Stimulated activated memory B cell treated with anti-CD40 and anti-IgM and Interleukin-4, amounts not matched to agents 10 μg/mL and 1 μg/mL and 100 μg/mL, for 72 hours (primary cell): ENCODE results near the gene ERVK3-1.

Experiments used
- ATAC-seq: fragments of 150-1000 bp; cut with Tn5 transposase; 2 replicates; pipeline ENCODE4 v1.10.0; 2021
- H3K27ac Mint-ChIP-seq: one replicate; pipeline ENCODE4 v1.8.0; 2022; ENCODE audit warnings: mild to moderate bottlenecking, mixed read lengths
- H3K27me3 Mint-ChIP-seq: one replicate; pipeline ENCODE4 v1.8.0; 2022; ENCODE audit warnings: mixed read lengths
- H3K36me3 Mint-ChIP-seq: one replicate; pipeline ENCODE4 v1.8.0; 2022; ENCODE audit warnings: mixed read lengths
- H3K4me1 Mint-ChIP-seq: one replicate; pipeline ENCODE4 v1.8.0; 2022; ENCODE audit warnings: mixed read lengths
- H3K4me3 Mint-ChIP-seq: one replicate; pipeline ENCODE4 v1.8.0; 2022; ENCODE audit warnings: mild to moderate bottlenecking, moderate library complexity, mixed read lengths
- H3K9me3 Mint-ChIP-seq: one replicate; pipeline ENCODE4 v1.8.0; 2022; ENCODE audit warnings: mixed read lengths

ERVK3-1 gene

DNA sequence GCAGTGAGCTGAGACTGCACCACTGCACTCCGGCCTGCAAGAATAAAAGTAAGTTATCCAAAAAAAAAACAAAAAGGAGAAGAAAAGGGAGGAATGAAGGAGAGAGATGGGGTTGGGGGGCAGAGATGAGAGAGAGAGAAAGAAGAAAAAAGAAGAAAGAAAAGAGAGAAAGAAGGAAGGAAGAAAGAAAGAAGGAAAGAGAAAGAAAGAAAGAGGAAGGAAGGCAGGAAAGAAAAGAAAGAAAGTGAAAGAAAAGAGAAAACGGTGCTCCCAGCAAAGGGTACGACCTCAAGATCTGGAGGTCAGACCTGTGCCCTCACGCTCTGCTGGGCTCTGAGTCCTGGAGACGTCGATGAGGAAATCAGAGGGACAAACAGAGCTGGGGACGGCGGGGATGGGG is 44.4 kb downstream of the ERVK3-1 start:
- no peaks in the 10 kb centered on the region for H3K27me3 Mint-ChIP-seq
- H3K36me3 Mint-ChIP-seq = peaks cover 43% of the 10 kb centered on the region
- ATAC-seq = no peak
- H3K4me3 Mint-ChIP-seq = peak overlapping the region; percentile 69
- H3K9me3 Mint-ChIP-seq = peaks cover 4% of the 10 kb centered on the region
- H3K4me1 Mint-ChIP-seq = peaks cover 61% of the 10 kb centered on the region
- H3K27ac Mint-ChIP-seq = peak overlapping the region; percentile 55

DNA sequence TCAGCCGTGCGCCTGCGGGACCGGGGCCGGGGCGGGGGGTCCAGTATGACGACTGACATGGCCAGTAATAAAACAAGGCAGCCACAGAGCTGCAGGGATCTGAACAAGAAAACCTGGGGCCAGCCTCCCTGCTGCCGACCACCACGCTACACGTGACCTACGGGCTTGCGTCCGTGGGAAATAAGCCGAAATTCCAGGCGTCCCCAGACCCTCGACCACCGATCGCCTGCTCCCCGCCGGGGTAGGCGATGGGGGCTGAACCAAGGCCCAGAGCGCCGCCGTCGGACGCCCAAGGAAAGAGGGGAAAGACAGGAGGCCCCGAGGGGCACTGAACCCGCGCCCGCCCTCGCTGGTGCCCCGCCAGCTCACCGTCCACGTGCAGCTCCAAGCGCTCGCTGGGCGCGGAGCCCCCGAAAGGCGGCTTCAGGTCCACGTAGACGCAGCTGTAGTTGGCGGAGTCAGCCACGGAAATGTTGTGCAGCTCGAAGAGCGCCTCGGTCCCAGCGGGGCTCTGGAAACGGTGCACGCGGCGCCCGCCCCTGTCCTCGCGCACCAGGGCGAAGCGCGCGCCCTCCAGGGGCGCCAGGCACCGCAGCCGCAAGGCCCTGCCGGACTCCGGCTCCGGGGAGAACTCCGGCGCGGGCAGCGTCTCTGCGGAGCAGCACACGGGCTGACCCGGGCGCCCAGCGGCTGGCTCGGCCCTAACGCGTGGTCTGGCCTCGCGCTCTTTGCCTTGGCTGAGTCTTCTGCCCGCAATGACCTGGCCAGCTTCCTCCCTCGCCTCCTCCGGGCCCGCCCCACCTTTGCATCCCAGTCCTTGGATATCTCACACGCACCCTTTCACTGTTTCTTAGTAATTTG is 45.1 kb downstream of the ERVK3-1 start:
- no peak for ATAC-seq
- peak overlapping the region; percentile 55 for H3K27ac Mint-ChIP-seq
- peaks cover 38% of the 10 kb centered on the region for H3K36me3 Mint-ChIP-seq
- H3K27me3 Mint-ChIP-seq = no peaks in the 10 kb centered on the region
- peaks cover 54% of the 10 kb centered on the region for H3K4me1 Mint-ChIP-seq
- H3K9me3 Mint-ChIP-seq = peaks cover 4% of the 10 kb centered on the region
- H3K4me3 Mint-ChIP-seq = peak overlapping the region; percentile 69

DNA sequence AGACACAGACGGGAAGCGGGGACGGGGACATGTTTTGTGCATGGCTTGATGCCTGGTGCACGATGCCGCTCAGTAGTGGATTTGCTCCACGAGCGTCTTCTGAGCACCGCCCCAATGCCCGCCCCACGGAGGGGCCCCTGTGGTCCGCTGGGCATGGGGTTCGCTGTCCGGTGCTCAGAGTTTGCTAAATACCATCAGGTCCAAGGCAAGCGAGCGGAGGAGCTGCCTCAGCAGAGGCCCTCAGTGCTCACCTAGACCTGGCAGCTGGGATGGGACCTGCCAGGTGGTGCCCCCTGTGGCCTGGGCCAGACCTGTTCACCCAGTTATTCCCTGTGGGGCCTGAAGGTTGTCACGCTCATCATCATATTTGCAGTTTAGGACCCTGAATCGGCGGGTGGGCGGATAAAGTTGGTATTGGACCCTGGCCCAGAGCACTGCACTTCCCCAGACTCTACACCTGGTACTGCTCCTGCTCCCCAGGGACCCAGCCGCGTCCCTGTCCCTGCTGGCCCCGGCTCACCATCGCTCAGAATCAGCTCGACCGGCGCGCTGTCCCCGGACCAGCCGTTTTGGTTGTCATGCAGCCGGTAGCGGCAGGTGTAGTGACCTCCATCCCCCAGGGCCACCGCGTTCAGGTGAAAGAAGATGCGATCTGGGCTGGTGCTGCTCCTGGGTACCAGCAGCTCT is 45.8 kb downstream of the ERVK3-1 start:
- H3K36me3 Mint-ChIP-seq = peaks cover 30% of the 10 kb centered on the region
- no peaks in the 10 kb centered on the region for H3K27me3 Mint-ChIP-seq
- no peak for ATAC-seq
- H3K4me1 Mint-ChIP-seq = peaks cover 49% of the 10 kb centered on the region
- no peak overlapping the region for H3K27ac Mint-ChIP-seq
- peaks cover 4% of the 10 kb centered on the region for H3K9me3 Mint-ChIP-seq
- H3K4me3 Mint-ChIP-seq = peak overlapping the region; percentile 24

DNA sequence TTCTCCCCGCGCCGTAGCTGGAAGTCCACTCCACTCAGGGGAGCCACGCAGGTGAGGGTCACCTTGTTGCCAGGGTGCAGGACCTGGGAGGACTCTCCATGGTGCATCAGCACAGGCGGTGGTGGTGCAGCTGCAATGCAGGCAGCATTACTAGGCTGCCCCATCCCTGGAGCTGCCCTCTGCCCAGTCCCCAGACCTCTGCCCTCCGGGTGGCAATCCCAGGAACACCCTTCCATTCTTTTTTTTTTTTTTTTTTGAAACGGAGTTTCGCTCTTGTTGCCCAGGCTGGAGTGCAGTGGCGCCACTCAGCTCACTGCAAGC is 46.3 kb downstream of the ERVK3-1 start:
- ATAC-seq = no peak
- Mint-ChIP-seq H3K36me3 (peaks cover 30% of the 10 kb centered on the region), H3K9me3 (peaks cover 4% of the 10 kb centered on the region), H3K27me3 (no peaks in the 10 kb centered on the region), H3K4me3 (no peak overlapping the region), H3K27ac (no peak overlapping the region), H3K4me1 (peaks cover 49% of the 10 kb centered on the region)

DNA sequence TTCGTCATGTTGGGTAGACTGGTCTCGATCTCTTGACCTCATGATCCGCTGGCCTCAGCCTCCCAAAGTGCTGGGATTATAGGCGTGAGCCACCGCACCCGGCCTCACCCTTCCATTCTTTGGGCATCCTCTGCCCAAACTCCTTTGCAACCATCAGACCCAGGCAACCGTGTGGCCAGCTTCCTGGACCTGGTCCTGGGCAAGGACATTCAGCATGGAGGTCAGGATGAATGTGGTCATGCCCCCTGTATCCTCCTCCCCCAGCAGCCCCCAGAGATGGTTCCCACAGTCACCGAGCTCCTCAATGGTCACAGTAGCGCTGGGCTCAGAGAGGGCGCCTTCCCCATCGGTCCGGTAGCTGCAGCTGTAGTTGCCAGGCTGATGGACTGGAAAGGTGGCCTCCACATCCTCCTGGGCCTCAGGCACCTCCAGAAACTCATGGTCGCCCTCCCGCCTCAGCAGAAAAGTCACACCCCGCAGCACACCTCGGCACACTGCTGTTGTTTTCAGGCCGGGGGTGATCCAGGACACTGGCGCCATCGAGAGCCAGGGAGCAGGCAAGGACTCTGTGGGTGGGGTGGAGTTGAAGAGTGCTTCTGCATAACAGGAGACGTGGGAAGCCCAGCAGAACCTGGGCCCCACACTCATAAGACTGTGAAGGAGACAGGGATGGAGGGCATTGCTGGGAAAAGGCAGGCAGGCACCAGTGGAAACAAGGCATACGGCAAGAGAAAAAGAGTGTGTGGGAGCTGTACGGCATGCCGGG is 47.0 kb downstream of the ERVK3-1 start:
- ATAC-seq = no peak
- Mint-ChIP-seq H3K36me3 (peaks cover 30% of the 10 kb centered on the region), H3K27ac (no peak overlapping the region), H3K4me3 (no peak overlapping the region), H3K4me1 (peaks cover 48% of the 10 kb centered on the region), H3K9me3 (peaks cover 4% of the 10 kb centered on the region), H3K27me3 (no peaks in the 10 kb centered on the region)

DNA sequence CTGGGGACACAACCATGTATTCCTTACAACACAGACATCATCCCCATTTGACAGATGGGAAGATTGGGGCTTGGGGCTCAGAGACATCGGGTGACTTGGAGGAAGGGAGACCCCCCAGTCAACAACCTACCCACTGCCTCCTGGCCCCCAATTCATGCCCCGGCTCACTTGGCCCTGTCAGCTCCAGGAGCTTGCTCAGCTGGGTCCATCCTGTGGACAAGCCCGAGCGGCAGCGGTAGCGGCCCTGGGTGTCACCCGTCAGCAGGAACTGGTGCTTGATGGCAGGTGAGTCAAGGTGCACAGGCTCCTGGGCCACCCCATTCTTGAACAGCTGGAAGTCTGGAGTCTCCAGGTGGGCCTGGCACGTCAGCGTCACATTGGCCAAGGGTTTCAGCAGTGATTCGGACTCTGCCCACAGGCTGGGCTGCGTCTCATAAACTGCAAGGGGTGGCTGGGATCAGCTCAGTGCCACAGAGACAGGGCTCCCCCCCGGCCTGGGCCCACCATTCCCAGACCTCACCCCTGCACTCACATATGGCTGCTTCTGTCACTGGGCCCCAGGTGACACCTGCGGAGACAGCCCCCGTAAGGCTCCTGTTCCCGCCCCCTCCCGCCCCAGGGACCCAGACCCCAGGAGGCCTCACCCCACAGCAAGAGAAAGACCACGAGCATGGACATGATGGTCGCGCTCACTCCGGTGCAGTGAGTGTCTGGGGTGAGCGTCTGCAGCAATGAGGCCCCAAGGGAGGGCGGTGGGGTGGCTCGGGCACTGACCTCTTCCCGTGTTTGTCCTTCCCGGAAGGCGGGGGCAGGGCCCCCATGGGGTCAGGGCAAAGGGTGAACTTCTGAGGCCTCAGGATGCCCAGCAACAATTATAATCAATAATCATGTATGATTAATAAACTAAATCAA is 47.8 kb downstream of the ERVK3-1 start, which contains the start of gene A1BG:
TSS of gene A1BG (minus strand) at position 733 of the 912 bp plus-strand sequence. CDS start at position 678, 55 bp downstream.
- Mint-ChIP-seq H3K36me3 (peaks cover 30% of the 10 kb centered on the region), H3K9me3 (peaks cover 4% of the 10 kb centered on the region), H3K4me3 (no peak within 1 kb of the TSS), H3K4me1 (peaks cover 51% of the 10 kb centered on the region), H3K27ac (no peak within 1 kb of the TSS), H3K27me3 (no peaks in the 10 kb centered on the region)
- ATAC-seq = no peak

DNA sequence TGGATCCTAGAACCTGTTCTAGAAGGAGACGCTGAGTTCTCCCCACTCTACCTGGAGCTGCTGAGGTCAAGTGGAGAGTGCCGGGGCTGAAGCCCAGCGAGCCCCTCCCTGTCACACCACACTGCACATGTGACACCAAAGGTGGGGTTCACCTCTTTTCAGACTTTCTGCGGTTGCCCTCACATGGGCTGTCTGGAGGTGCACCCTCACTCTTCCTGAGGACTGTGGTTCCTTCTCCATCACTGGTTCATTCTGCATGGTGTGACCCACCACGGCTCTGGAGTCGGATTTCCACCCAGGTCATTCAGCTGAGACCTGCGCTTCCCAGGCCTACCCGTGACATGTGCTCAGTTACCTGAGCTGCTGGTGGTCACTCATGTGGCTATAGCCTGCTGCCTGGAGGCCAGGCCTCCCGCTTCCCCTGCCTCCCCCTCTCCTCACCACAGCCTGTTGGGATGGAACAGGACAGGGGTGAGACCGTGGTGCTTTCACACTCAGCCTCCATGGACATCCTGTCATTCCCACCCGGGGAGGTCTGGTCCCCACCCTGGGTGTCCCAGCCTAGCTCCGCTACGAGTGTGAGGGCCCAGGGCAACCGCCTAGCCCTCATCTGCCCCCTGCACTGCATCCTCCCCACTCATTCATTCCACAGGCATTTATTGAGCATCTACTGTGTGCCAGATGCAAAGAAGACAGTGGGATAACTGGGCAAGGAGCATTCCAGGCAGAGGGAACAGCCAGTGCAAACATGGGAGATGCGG is 48.7 kb downstream of the ERVK3-1 start:
- H3K9me3 Mint-ChIP-seq = peaks cover 4% of the 10 kb centered on the region
- peaks cover 30% of the 10 kb centered on the region for H3K36me3 Mint-ChIP-seq
- H3K4me1 Mint-ChIP-seq = peaks cover 42% of the 10 kb centered on the region
- H3K27ac Mint-ChIP-seq = no peak overlapping the region
- ATAC-seq = no peak
- H3K4me3 Mint-ChIP-seq = no peak overlapping the region
- no peaks in the 10 kb centered on the region for H3K27me3 Mint-ChIP-seq

DNA sequence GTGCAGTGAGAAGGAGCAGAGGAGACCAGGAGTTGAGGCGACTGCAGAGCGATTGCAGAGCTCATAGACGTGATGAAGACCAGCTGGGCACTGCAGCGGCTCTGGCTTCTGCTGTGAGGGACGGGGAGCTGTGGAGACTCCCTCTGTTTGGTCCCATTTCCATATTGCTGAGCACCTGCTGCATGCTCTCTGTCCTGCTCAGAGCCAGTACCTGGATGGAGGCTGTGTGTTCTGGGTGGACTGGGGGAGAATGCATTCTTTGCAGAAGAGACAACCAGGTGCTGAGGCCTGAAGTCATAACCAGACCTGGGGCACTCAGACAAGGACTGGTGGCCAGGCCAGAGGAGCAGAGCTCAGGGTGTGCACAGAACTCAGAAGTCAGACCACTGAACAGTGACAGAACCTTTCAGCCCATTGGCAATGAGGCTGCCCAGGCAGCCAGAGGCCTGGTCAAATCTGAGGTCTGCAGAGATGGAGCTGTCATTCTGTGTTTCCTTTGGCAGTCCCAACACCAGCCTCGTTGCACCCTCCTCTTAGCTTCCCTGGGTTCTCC is 49.4 kb downstream of the ERVK3-1 start:
- Mint-ChIP-seq H3K9me3 (peaks cover 2% of the 10 kb centered on the region), H3K4me1 (peaks cover 36% of the 10 kb centered on the region), H3K27ac (no peak overlapping the region), H3K4me3 (no peak overlapping the region), H3K27me3 (no peaks in the 10 kb centered on the region), H3K36me3 (peaks cover 26% of the 10 kb centered on the region)
- ATAC-seq = no peak

DNA sequence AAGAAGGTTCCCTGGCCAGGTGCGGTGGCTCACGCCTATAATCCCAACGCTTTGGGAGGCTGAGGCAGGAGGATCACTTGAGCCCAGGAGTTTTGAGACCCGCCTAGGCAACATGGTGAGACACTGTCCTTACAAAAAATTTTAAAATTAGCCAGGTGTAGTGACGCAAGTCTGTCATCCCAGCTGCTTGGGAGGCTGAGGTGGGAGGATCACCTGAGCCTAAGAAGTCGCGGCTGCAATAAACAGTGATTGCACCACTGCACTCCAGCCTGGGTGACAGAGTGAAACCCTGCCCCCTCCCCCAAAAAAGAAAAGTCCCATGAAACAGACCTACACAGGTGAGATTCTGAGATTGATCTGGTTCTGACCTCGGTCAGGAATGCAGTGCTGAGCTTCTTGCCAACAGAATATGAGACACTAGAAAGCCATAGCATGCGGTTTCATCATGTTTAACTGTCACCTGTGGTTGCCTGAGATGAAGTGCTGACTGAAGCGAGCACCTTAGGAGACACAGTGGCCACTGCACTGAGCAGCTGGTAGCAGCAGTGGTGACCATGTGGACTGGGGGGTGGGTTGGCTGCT is 50.1 kb downstream of the ERVK3-1 start:
- H3K36me3 Mint-ChIP-seq = peaks cover 21% of the 10 kb centered on the region
- H3K4me3 Mint-ChIP-seq = no peak overlapping the region
- no peak overlapping the region for H3K27ac Mint-ChIP-seq
- no peaks in the 10 kb centered on the region for H3K27me3 Mint-ChIP-seq
- H3K4me1 Mint-ChIP-seq = peaks cover 32% of the 10 kb centered on the region
- ATAC-seq = no peak
- no peaks in the 10 kb centered on the region for H3K9me3 Mint-ChIP-seq

DNA sequence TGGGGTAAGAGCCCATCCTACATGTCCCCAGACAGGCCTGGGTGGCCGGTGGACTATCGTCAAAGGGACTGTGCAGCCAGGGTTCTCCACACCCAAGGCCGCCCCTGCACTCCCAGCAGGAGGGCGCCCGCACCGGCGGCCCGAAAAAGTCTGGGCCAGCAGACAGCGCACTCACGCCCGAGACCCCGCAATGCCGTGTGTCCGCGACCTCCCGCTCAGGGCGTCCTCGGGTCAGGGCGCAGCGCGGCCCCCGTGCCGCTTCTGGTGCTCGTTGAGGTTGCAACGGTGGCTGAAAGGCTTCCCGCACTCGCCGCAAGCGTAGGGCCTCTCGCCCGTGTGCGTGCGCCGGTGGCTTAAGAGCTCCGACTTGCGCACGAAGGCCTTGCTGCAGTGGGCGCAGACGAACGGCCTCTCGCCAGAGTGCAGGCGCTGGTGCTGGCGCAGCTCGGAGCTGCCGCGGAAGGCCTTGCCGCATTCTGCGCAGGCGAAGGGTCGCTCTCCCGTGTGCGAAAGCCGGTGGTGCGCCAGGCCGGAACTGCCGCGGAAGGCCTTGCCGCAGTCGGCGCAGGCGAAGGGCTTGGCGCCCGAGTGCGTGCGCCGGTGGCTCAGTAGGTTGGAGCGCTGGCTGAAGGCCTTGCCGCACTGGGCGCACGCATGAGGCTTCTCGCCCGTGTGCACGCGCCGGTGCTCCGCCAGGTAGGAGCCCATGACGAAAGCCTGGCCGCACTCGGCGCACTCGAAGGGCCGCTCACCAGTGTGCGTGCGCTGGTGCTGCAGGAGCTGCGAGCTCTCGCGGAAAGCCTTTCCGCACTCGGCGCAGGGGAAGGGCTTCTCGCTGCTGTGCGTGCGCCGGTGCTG is 51.0 kb downstream of the ERVK3-1 start:
- Mint-ChIP-seq H3K27ac (peak overlapping the region; percentile 71), H3K4me1 (peaks cover 30% of the 10 kb centered on the region), H3K4me3 (peak overlapping the region; percentile 68), H3K9me3 (no peaks in the 10 kb centered on the region), H3K27me3 (no peaks in the 10 kb centered on the region), H3K36me3 (peaks cover 16% of the 10 kb centered on the region)
- ATAC-seq = peak; percentile 69

DNA sequence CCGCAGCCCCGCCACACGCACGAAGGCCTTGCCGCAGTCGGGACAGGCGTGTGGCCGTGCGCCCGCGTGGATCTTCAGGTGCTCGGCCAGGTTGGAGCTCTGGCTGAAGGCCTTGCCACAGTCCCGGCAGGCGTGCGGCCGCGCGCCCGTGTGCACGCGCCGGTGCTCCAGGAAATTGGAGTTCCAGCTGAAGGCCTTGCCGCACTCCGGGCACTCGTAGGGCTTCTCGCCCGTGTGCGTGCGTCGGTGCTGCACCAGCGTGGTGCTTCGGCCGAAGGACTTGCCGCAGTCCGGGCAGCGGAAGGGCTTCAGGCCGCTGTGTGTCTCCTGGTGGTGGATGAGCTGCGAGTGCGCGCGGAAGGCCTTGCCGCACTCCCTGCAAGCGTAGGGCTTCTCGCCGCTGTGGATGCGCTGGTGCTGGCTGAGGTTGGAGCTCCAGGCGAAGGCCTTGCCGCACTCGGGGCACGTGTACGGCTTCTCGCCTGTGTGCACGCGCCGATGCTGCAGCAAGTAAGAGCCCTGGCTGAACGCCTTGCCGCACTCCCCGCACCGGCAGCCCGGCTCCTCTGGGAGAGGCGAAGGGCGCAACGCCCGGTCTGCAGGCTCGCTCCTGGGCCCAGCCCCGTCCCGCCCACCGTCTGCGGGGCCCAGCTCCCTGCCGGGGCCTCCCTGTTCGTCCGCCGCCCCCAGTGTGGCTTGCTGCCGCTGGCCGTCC is 51.7 kb downstream of the ERVK3-1 start:
- no peak for ATAC-seq
- Mint-ChIP-seq H3K4me3 (peak overlapping the region; percentile 68), H3K27ac (peak overlapping the region; percentile 71), H3K27me3 (no peaks in the 10 kb centered on the region), H3K9me3 (no peaks in the 10 kb centered on the region), H3K4me1 (peaks cover 31% of the 10 kb centered on the region), H3K36me3 (peaks cover 8% of the 10 kb centered on the region)

DNA sequence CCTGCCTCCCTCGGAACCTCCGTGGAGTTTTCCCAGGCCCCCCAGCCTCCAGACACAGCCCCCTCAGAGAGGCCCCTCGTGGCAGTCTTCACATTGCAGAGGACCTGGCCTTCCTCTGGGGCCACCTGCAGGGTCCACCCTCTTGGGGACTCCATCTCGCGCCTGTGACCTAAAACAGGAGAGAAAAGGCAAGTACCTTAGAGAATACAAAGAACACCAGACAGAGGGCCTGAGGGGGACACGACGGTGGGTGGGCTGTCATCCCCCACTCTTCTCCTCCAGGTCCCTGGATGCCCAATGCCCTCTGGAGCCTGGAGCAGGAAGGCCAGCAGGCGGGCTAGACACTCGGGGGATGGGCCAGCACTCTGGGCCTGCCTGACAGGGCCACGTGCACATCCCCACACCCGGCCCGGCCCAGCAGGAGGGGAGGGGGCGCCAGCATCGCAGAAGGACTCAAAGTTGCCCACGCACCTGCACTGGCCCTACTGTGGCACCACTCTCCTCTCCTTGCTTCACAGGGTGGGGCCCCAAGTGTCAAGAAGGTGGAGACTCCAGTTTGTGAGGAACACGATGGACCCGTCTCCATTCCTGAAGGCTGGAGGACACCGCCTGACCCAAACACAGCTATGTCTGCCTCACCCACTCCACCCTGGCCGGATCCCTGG is 52.4 kb downstream of the ERVK3-1 start:
- Mint-ChIP-seq H3K36me3 (peaks cover under 1% of the 10 kb centered on the region), H3K9me3 (no peaks in the 10 kb centered on the region), H3K27me3 (no peaks in the 10 kb centered on the region), H3K4me3 (peak overlapping the region; percentile 38), H3K4me1 (peaks cover 25% of the 10 kb centered on the region), H3K27ac (no peak overlapping the region)
- ATAC-seq = no peak
